Activated CD8-positive, alpha-beta memory T cell treated with anti-CD3 and anti-CD28 coated beads for 36 hours (primary cell): ENCODE data around the gene PAX1. TPM values are rescaled to one million over a fixed set of nuclear protein-coding genes. Genes with fewer than 3 reads are reported as not detected.

Source experiments
- CTCF ChIA-PET: fragments of 350-600 bp; sonication (Branson Sonifier 250); formaldehyde crosslinking; loops from one replicate; lab custom pipeline; 2021; ENCODE audit warnings: antibody characterized with exemption; lab: Charles Lee
- POLR2A ChIA-PET: fragments of 350-600 bp; sonication (Branson Sonifier 250); formaldehyde crosslinking; loops from one replicate; lab custom pipeline; 2021; ENCODE audit warnings: antibody characterized with exemption; lab: Charles Lee
- total RNA-seq, 2 experiments: library from RNA; stranded (reverse); gene quantifications; one replicate each; pipeline ENCODE4 v1.2.3, GENCODE V29; 2021

The PAX1 gene
- not detected for total RNA-seq

GRCh38 chr20:21705575-21706260 is at the start of gene PAX1:
PAX1 (plus strand) TSS chr20:21705664; CDS start chr20:21705713, 49 bp downstream.
- CTCF ChIA-PET = no interaction called here

GRCh38 chr20:21656308-21657067 is 49.0 kb upstream of the PAX1 start:
- CTCF ChIA-PET = no interaction called here
- POLR2A ChIA-PET = no interaction called here

More at GRCh38 chr20:21705575-21706260, at the start of gene PAX1:
- POLR2A ChIA-PET = no interaction called here

GRCh38 chr20:21661488-21662055 is 43.9 kb upstream of the PAX1 start:
- ChIA-PET POLR2A (no interaction called here), CTCF (no interaction called here)

GRCh38 chr20:21663465-21663864 is 42.0 kb upstream of the PAX1 start:
- ChIA-PET CTCF (no interaction called here), POLR2A (no interaction called here)

GRCh38 chr20:21665687-21666446 is 39.6 kb upstream of the PAX1 start:
- ChIA-PET CTCF (no interaction called here), POLR2A (no interaction called here)

- CTCF ChIA-PET = no interaction called here
- POLR2A ChIA-PET = no interaction called here
These were observed 35.3 kb upstream of the PAX1 start for GRCh38 chr20:21670126-21670525.

- ChIA-PET POLR2A (no interaction called here), CTCF (interaction anchor here (0.6 kb wide), 1 partner anchor 45 kb away, joined by 3 read pairs; no protein-coding TSS in a partner anchor)
These were observed 34.5 kb upstream of the PAX1 start for GRCh38 chr20:21670981-21671380.

- CTCF ChIA-PET = no interaction called here
- POLR2A ChIA-PET = no interaction called here
These were observed 28.2 kb upstream of the PAX1 start for GRCh38 chr20:21677261-21677660.

GRCh38 chr20:21677781-21678180 is 27.7 kb upstream of the PAX1 start:
- POLR2A ChIA-PET = no interaction called here
- CTCF ChIA-PET = no interaction called here

GRCh38 chr20:21681234-21681921 is 24.1 kb upstream of the PAX1 start:
- ChIA-PET POLR2A (no interaction called here), CTCF (interaction anchor here (0.7 kb wide), 1 partner anchor 1656 kb away, joined by 3 read pairs; no protein-coding TSS in a partner anchor)

- POLR2A ChIA-PET = no interaction called here
- CTCF ChIA-PET = no interaction called here
These were observed 23.5 kb upstream of the PAX1 start for GRCh38 chr20:21681922-21682318.

GRCh38 chr20:21682521-21682954 is 22.9 kb upstream of the PAX1 start:
- ChIA-PET POLR2A (no interaction called here), CTCF (no interaction called here)

GRCh38 chr20:21684671-21685070 is 20.8 kb upstream of the PAX1 start:
- ChIA-PET CTCF (no interaction called here), POLR2A (no interaction called here)

GRCh38 chr20:21685981-21686380 is 19.5 kb upstream of the PAX1 start:
- CTCF ChIA-PET = no interaction called here
- POLR2A ChIA-PET = no interaction called here

- POLR2A ChIA-PET = no interaction called here
- CTCF ChIA-PET = no interaction called here
These were observed 12.1 kb upstream of the PAX1 start for GRCh38 chr20:21693322-21693721.

GRCh38 chr20:21698494-21699215 is 6.8 kb upstream of the PAX1 start:
- CTCF ChIA-PET = no interaction called here
- POLR2A ChIA-PET = no interaction called here

- ChIA-PET POLR2A (no interaction called here), CTCF (no interaction called here)
These were observed 6.3 kb upstream of the PAX1 start for GRCh38 chr20:21699216-21699508.

- CTCF ChIA-PET = no interaction called here
- POLR2A ChIA-PET = no interaction called here
These were observed 4.1 kb upstream of the PAX1 start for GRCh38 chr20:21701171-21701876.
